ENCODE measurements around the gene CCT2. TPM values are rescaled to one million over a fixed set of nuclear protein-coding genes. Genes with fewer than 3 reads are reported as not detected.

The CCT2 gene
- 398 TPM for total RNA-seq (2021; ENCODE audit: unreplicated experiment)
- 230 and 235 TPM in 2 replicates for polyA plus RNA-seq (2012)
- Bru-seq, nascent RNA: percentile 98 among the genes with signal in this experiment
- BruChase-seq, experiment 1, labeled RNA remaining after a 6-hour chase: percentile 99 among the genes with signal in this experiment
- percentile 98 among the genes with signal in this experiment for BruChase-seq, experiment 2, labeled RNA remaining after a 2-hour chase
- long read RNA-seq, transcript CCT2-201 (16 exons, 2,041 nt): major isoform, 527 of 607 reads
- long read RNA-seq, partial matches to known transcripts: 46 of 607 reads
- long read RNA-seq, other reads (novel, unspliced or antisense): 28 of 607 reads

DNA sequence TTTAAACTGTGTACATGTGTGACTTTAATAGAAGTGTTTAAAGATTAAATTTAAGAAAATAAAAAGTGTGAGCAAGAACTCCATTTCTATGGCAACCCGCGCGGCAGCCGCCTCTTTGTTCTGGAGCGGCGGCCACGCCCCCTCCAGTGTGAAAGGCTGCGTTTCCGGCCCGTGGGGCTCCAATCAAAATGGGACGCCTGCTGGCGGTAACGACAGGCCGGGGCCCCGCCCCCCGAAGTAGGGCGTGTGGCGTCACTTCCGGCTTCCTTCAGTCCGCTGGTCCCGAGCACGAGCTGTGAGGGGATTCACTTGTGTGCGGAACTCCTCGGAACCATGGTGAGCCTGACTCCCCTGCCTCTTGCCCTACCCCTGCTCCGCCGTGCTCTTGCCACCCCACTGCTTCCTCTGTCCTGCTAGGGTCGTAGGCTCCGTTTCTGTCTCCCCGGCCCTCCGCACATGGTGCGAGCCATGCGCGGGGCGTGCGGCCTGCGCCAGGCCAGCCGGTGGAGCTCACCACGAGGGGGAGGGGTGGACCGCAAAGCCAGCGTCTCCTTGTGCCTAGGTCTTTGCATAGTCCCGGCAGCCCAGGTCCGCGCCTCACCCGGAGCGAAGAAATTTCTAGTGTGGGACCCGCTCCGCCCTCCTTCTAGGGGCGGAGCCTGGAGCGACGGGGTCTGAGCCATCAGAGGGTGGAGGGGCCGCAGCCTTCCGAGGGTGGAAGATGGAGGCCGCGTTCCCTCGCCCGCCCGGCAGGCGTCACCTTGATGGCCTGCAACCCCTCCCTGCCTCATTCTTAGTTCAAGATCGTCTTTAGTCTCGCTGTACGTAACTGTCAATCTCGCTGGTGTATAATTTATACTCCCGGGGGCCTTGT, at the start of gene CCT2:
TSS of gene CCT2 (plus strand) at position 271 of the 874 bp plus-strand sequence. CDS start at position 334, 63 bp downstream.
- peak within 1 kb of the TSS; percentile 87 for H3K27ac ChIP-seq (ENCODE audit: low read depth, low read length)
- peaks cover 35 to 37% of the 10 kb centered on the region in 2 experiments for H3K36me3 ChIP-seq (ENCODE audit: control insufficient read depth in 1 of 2, insufficient read depth in 2 of 2, low read length in 2 of 2)
- H3K9me3 ChIP-seq (ENCODE audit: control insufficient read depth in 1 of 2, insufficient read depth in 1 of 2, low read depth in 1 of 2, low read length in 2 of 2): no peaks in the 10 kb centered on the region
- H3K27me3 ChIP-seq (ENCODE audit: insufficient read depth, low read length): no peaks in the 10 kb centered on the region
- RAD21 ChIA-PET (ENCODE audit: low non-redundant PET in 1 of 2, low total read pairs in 2 of 2, uncharacterized antibody in 2 of 2, unreplicated experiment in 2 of 2): no interaction called here
- H3K79me2 ChIP-seq (ENCODE audit: insufficient read depth, low read length): peaks cover 52% of the 10 kb centered on the region
- H3K4me1 ChIP-seq (ENCODE audit: control insufficient read depth in 1 of 2, insufficient read depth in 2 of 2, low read length in 2 of 2): peaks cover 3 to 10% of the 10 kb centered on the region in 2 experiments
- peaks cover 13% of the 10 kb centered on the region; the same call in 1 of the 2 replicates for H4K20me1 ChIP-seq (ENCODE audit: insufficient read depth)
- peak within 1 kb of the TSS; percentile 99 for H3K9ac ChIP-seq (ENCODE audit: low read length)
- POLR2A ChIA-PET: interaction anchor here (1.0 to 1.4 kb wide), 3 partner anchors 9 to 16 kb away, joined by 3 to 4 read pairs (median 3); no protein-coding TSS in a partner anchor
- H3K4me3 ChIP-seq (replicated peaks in 1 of 2; ENCODE audit: low read depth in 1 of 2, low read length in 2 of 2): peak within 1 kb of the TSS; percentile 94 to 98
- BruUV-seq (replicated peaks): TSS peak; percentile 92
- CTCF ChIA-PET: interaction anchor here (0.8 to 0.9 kb wide), 2 partner anchors 15 to 227 kb away, joined by 3 read pairs; no protein-coding TSS in a partner anchor
- DNase-seq (ENCODE audit: low read depth, low spot score) (peak; percentile 88), ATAC-seq (peak; percentile 93)
- H3K9me2 ChIP-seq (ENCODE audit: insufficient read depth): no peaks in the 10 kb centered on the region
- H2AFZ ChIP-seq (ENCODE audit: low read depth, low read length, poor library complexity, severe bottlenecking): peak within 1 kb of the TSS; percentile 82
- H3K4me2 ChIP-seq (ENCODE audit: low read length): peak within 1 kb of the TSS; percentile 93
- intact Hi-C loops (cut with micrococcal nuclease): no loop called here
- no peak; the same call in 1 of the 2 replicates for TF ChIP-seq CBX3 (IDR thresholded peaks at IDR 0.05; ENCODE audit: low read depth)
- no peak for TF ChIP-seq ZNF274 (IDR thresholded peaks at IDR 0.05; ENCODE audit: low read depth, low read length)
- peak; percentile 53; the same call in 1 of the 2 replicates for TF ChIP-seq SP1 (IDR thresholded peaks at IDR 0.05; ENCODE audit: low read depth)
- TF ChIP-seq POLR2A (IDR thresholded peaks at IDR 0.05; ENCODE audit: borderline replicate concordance, extremely low read depth, insufficient read depth, insufficient read length): peak; percentile 86
- TF ChIP-seq, protein P1, sequence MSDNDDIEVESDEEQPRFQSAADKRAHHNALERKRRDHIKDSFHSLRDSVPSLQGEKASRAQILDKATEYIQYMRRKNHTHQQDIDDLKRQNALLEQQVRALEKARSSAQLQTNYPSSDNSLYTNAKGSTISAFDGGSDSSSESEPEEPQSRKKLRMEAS (IDR thresholded peaks at IDR 0.05): peak; percentile 99
- no peak for TF ChIP-seq SRF (IDR thresholded peaks at IDR 0.05; ENCODE audit: low read depth)
- TF ChIP-seq RAD21 (IDR thresholded peaks at IDR 0.05; ENCODE audit: low read depth): no peak
- TF ChIP-seq, protein P2, sequence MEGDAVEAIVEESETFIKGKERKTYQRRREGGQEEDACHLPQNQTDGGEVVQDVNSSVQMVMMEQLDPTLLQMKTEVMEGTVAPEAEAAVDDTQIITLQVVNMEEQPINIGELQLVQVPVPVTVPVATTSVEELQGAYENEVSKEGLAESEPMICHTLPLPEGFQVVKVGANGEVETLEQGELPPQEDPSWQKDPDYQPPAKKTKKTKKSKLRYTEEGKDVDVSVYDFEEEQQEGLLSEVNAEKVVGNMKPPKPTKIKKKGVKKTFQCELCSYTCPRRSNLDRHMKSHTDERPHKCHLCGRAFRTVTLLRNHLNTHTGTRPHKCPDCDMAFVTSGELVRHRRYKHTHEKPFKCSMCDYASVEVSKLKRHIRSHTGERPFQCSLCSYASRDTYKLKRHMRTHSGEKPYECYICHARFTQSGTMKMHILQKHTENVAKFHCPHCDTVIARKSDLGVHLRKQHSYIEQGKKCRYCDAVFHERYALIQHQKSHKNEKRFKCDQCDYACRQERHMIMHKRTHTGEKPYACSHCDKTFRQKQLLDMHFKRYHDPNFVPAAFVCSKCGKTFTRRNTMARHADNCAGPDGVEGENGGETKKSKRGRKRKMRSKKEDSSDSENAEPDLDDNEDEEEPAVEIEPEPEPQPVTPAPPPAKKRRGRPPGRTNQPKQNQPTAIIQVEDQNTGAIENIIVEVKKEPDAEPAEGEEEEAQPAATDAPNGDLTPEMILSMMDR (IDR thresholded peaks at IDR 0.05 in 2 of 3, conservative IDR thresholded peaks at IDR 0.05 in 1 of 3; ENCODE audit: borderline replicate concordance in 1 of 3, insufficient read depth in 1 of 3, low read depth in 2 of 3, low read length in 2 of 3): peak in 2 of 3 experiments; percentile 27 to 30; a peak in 2 of 6 replicates
- TF ChIP-seq, protein P3, sequence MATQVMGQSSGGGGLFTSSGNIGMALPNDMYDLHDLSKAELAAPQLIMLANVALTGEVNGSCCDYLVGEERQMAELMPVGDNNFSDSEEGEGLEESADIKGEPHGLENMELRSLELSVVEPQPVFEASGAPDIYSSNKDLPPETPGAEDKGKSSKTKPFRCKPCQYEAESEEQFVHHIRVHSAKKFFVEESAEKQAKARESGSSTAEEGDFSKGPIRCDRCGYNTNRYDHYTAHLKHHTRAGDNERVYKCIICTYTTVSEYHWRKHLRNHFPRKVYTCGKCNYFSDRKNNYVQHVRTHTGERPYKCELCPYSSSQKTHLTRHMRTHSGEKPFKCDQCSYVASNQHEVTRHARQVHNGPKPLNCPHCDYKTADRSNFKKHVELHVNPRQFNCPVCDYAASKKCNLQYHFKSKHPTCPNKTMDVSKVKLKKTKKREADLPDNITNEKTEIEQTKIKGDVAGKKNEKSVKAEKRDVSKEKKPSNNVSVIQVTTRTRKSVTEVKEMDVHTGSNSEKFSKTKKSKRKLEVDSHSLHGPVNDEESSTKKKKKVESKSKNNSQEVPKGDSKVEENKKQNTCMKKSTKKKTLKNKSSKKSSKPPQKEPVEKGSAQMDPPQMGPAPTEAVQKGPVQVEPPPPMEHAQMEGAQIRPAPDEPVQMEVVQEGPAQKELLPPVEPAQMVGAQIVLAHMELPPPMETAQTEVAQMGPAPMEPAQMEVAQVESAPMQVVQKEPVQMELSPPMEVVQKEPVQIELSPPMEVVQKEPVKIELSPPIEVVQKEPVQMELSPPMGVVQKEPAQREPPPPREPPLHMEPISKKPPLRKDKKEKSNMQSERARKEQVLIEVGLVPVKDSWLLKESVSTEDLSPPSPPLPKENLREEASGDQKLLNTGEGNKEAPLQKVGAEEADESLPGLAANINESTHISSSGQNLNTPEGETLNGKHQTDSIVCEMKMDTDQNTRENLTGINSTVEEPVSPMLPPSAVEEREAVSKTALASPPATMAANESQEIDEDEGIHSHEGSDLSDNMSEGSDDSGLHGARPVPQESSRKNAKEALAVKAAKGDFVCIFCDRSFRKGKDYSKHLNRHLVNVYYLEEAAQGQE (IDR thresholded peaks at IDR 0.05; ENCODE audit: low read depth): no peak
- TF ChIP-seq, protein P4, sequence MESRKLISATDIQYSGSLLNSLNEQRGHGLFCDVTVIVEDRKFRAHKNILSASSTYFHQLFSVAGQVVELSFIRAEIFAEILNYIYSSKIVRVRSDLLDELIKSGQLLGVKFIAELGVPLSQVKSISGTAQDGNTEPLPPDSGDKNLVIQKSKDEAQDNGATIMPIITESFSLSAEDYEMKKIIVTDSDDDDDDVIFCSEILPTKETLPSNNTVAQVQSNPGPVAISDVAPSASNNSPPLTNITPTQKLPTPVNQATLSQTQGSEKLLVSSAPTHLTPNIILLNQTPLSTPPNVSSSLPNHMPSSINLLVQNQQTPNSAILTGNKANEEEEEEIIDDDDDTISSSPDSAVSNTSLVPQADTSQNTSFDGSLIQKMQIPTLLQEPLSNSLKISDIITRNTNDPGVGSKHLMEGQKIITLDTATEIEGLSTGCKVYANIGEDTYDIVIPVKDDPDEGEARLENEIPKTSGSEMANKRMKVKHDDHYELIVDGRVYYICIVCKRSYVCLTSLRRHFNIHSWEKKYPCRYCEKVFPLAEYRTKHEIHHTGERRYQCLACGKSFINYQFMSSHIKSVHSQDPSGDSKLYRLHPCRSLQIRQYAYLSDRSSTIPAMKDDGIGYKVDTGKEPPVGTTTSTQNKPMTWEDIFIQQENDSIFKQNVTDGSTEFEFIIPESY (IDR thresholded peaks at IDR 0.05; ENCODE audit: extremely low read depth, insufficient replicate concordance, low read length): no peak
- peak; percentile 86 for TF ChIP-seq TCF7L2 (IDR thresholded peaks at IDR 0.05; ENCODE audit: borderline replicate concordance, extremely low read depth, insufficient read depth, insufficient read length)
- TF ChIP-seq, protein P5, sequence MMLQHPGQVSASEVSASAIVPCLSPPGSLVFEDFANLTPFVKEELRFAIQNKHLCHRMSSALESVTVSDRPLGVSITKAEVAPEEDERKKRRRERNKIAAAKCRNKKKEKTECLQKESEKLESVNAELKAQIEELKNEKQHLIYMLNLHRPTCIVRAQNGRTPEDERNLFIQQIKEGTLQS (IDR thresholded peaks at IDR 0.05): no peak
- TF ChIP-seq EGR1 (IDR thresholded peaks at IDR 0.05; ENCODE audit: low read depth): no peak
- TF ChIP-seq ELF1 (IDR thresholded peaks at IDR 0.05; ENCODE audit: borderline replicate concordance, low read depth): peak; percentile 43; the same call in 1 of the 2 replicates
- peak; percentile 94 for TF ChIP-seq ZFX (IDR thresholded peaks at IDR 0.05)
- no peak for TF ChIP-seq FOSL1 (IDR thresholded peaks at IDR 0.05; ENCODE audit: low read depth)
